ENCODE measurements around the gene OSBPL5. TPM values are rescaled to one million over a fixed set of nuclear protein-coding genes. Genes with fewer than 3 reads are reported as not detected.

OSBPL5 gene
- total RNA-seq, 1 experiment from 2014 or later = 51.4 TPM

- no peak overlapping the region for H3K4me3 ChIP-seq (ENCODE audit: low read length)
- H3K79me2 ChIP-seq (ENCODE audit: low read length) = no peaks in the 10 kb centered on the region
- no peaks in the 10 kb centered on the region for H3K9me3 ChIP-seq (ENCODE audit: low read length)
- ATAC-seq = no peak
- H3K36me3 ChIP-seq (ENCODE audit: low read depth, low read length) = no peaks in the 10 kb centered on the region
- POLR2A ChIA-PET (ENCODE audit: unreplicated experiment) = no interaction called here
- no peak for DNase-seq
- intact Hi-C loops (cut with micrococcal nuclease) = no loop called here
- no peaks in the 10 kb centered on the region for H3K4me1 ChIP-seq (ENCODE audit: insufficient read depth, low read length)
- CTCF ChIA-PET = no interaction called here
- H3F3A ChIP-seq (ENCODE audit: low read length, unreplicated experiment) = no peaks in the 10 kb centered on the region
- TF ChIP-seq CTCF (conservative IDR thresholded peaks at IDR 0.05; ENCODE audit: low read depth, low read length) = no peak
- no peak for TF ChIP-seq EZH2 (IDR thresholded peaks at IDR 0.05; ENCODE audit: low read length, unreplicated experiment)
- no peak for TF ChIP-seq EZH2phosphoT487 (IDR thresholded peaks at IDR 0.05; ENCODE audit: borderline replicate concordance, low read length)
- no peak overlapping the region for H3K9ac ChIP-seq (ENCODE audit: low read length)
- H3K9me2 ChIP-seq (replicated peaks; ENCODE audit: low read length) = no peaks in the 10 kb centered on the region
- no TSS peak for BruUV-seq (replicated peaks)
- H3K27me3 ChIP-seq (ENCODE audit: low read length) = no peaks in the 10 kb centered on the region
- no peak overlapping the region for H2AFZ ChIP-seq (ENCODE audit: low read length)
- H3K27ac ChIP-seq (ENCODE audit: low read length) = no peak overlapping the region
- H4K20me1 ChIP-seq (ENCODE audit: low read length) = no peaks in the 10 kb centered on the region
- no peak overlapping the region for H3K4me2 ChIP-seq (ENCODE audit: low read length)
Observed at GRCh38 chr11:3189196-3189843, 24.2 kb upstream of the OSBPL5 start.

DNA sequence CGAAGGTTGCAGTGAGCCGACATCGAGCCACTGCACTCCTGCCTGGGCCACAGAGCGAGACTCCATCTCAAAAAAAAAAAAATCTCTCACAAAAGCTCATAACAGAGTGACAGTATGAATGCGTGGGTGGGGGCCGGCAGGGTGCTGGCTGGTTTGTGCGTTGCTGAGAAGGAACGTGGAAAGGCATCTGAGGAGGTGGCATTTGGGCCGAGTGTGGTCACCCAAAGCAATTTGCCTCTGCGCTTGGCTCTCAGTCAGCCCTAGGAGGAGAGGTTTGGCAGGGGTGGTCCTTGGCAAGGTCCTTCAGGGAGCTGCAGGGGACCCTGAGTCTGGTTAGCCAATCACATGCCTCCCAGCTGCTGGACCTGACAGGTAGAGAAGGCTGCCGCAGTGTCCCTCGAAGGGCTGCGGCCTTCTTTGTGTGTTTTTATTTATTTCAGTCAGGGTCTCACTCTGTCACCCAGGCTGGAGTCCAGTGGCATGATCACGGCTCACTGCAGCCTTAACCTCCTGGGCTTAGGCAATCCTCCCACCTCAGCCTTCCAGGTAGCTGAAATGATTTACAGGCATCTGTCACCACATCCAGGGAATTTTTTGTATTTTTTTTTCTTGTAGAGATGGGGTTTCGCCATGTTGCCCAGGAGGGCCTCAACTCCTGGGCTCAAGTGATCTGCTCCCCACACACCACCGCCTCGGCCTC lies 23.5 kb upstream of the OSBPL5 start:
- H3K27me3 ChIP-seq (ENCODE audit: low read length) = no peaks in the 10 kb centered on the region
- H3K9ac ChIP-seq (ENCODE audit: low read length) = no peak overlapping the region
- no peak overlapping the region for H2AFZ ChIP-seq (ENCODE audit: low read length)
- H3K36me3 ChIP-seq (ENCODE audit: low read depth, low read length) = no peaks in the 10 kb centered on the region
- ATAC-seq = no peak
- intact Hi-C loops (cut with micrococcal nuclease) = no loop called here
- no peaks in the 10 kb centered on the region for H3K9me3 ChIP-seq (ENCODE audit: low read length)
- ChIA-PET CTCF (no interaction called here), POLR2A (ENCODE audit: unreplicated experiment) (no interaction called here)
- no peaks in the 10 kb centered on the region for H3K4me1 ChIP-seq (ENCODE audit: insufficient read depth, low read length)
- no peak overlapping the region for H3K4me2 ChIP-seq (ENCODE audit: low read length)
- no peak overlapping the region for H3K4me3 ChIP-seq (ENCODE audit: low read length)
- no peak for DNase-seq
- H3K79me2 ChIP-seq (ENCODE audit: low read length) = no peaks in the 10 kb centered on the region
- H3K27ac ChIP-seq (ENCODE audit: low read length) = no peak overlapping the region
- BruUV-seq (replicated peaks) = no TSS peak
- H4K20me1 ChIP-seq (ENCODE audit: low read length) = no peaks in the 10 kb centered on the region
- TF ChIP-seq EZH2 (IDR thresholded peaks at IDR 0.05; ENCODE audit: low read length, unreplicated experiment) = no peak
- TF ChIP-seq CTCF (conservative IDR thresholded peaks at IDR 0.05; ENCODE audit: low read depth, low read length) = no peak
- no peak for TF ChIP-seq EZH2phosphoT487 (IDR thresholded peaks at IDR 0.05; ENCODE audit: borderline replicate concordance, low read length)
- no peaks in the 10 kb centered on the region for H3K9me2 ChIP-seq (replicated peaks; ENCODE audit: low read length)
- H3F3A ChIP-seq (ENCODE audit: low read length, unreplicated experiment) = no peaks in the 10 kb centered on the region
